Vagina (tissue), 2 donors: Measurements from ENCODE around the gene CCDC141. TPM values are rescaled to one million over a fixed set of nuclear protein-coding genes. Genes with fewer than 3 reads are reported as not detected.

ENCODE experiments used
- DNase-seq, 2 donors: peaks; one replicate each; pipeline ENCODE4 v3.0.0-alpha.2; 2017; ENCODE audit errors: extremely low spot score in 2 of 2
- H3K27ac ChIP-seq: fragments of 200-600 bp; sonication (generic); one replicate; pipeline ENCODE4 v1.5.1; 2019
- H3K27me3 ChIP-seq: fragments of 200-600 bp; sonication (generic); one replicate; pipeline ENCODE4 v1.5.1; 2019
- H3K36me3 ChIP-seq, 2 donors: fragments of 200-600 bp; sonication (generic); one replicate each; pipeline ENCODE4 v1.5.1; 2017 to 2019
- H3K4me1 ChIP-seq: fragments of 200-600 bp; sonication (generic); one replicate; pipeline ENCODE4 v1.5.1; 2019
- H3K4me3 ChIP-seq, 2 donors: fragments of 200-600 bp; sonication (generic); 1 replicate in 1 of 2; 2 replicates in 1 of 2; pipeline ENCODE4 v1.5.1; 2016 to 2019
- H3K9me3 ChIP-seq: fragments of 200-600 bp; sonication (generic); one replicate; pipeline ENCODE4 v1.5.1; 2019
- POLR2A ChIP-seq, 2 donors: fragments of 450-650 bp; IDR thresholded peaks; one replicate each; pipeline ENCODE4 v1.6.1; 2017; ENCODE audit warnings: antibody characterized with exemption in 2 of 2, mild to moderate bottlenecking in 2 of 2, moderate library complexity in 2 of 2
- POLR2AphosphoS5 ChIP-seq, 2 donors: sonication (generic); formaldehyde crosslinking; IDR thresholded peaks; one replicate each; pipeline ENCODE4 v1.9.0; 2017; ENCODE audit warnings: antibody characterized with exemption in 2 of 2, mild to moderate bottlenecking in 2 of 2, low read depth in 1 of 2; ENCODE audit not compliant: insufficient read depth in 1 of 2
- intact Hi-C: fragments of 100-400 bp; cut with DNase I; formaldehyde crosslinking; loops from one replicate; pipeline ENCODE4 v1.15.1; 2023
- total RNA-seq: library from RNA; depleted of rRNA; stranded (reverse); fragments of >200 nt; gene quantifications from one replicate; pipeline ENCODE4 v1.2.3, GENCODE V29; 2016
- TF ChIP-seq, protein P1 (sequence below), 3 experiments: fragments of 450-650 bp in 2 of 3; fragments of 200-600 bp in 1 of 3; sonication (generic) in 1 of 3; IDR thresholded peaks; one replicate each; pipeline ENCODE4 v1.5.1; 2017 to 2019; ENCODE audit warnings: antibody characterized with exemption in 3 of 3, mild to moderate bottlenecking in 2 of 3, moderate library complexity in 2 of 3

CCDC141 gene
- total RNA-seq, 1 donor from 2014 or later, result 2.0 TPM

DNA sequence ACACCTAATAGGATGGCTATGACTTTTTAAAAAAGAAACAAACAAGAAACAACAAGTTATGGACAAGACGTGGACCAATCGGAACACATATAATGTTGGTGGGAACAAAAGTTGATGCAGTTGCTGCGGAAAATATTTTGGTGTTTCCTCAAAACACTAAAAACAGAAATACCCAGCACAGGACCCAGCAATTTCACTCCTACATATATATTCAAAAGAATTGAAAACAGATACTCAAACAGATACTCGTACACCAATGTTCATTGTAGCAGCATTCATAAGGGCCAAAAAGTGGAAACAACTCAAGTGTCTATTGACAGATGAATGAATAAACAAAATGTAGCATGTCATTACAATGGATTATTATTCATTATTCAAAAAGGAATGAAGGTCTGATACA is 12.1 kb downstream of the CCDC141 start:
- no peaks in the 10 kb centered on the region for H3K36me3 ChIP-seq
- no peak overlapping the region for H3K27ac ChIP-seq
- intact Hi-C loops, result no loop called here
- no peaks in the 10 kb centered on the region for H3K9me3 ChIP-seq
- H3K4me1 ChIP-seq, result no peaks in the 10 kb centered on the region
- H3K4me3 ChIP-seq, result no peak overlapping the region
- TF ChIP-seq POLR2AphosphoS5 (IDR thresholded peaks at IDR 0.05; ENCODE audit: insufficient read depth in 1 of 2, low read depth in 1 of 2) (no peak), POLR2A (IDR thresholded peaks at IDR 0.05) (no peak)
- TF ChIP-seq, protein P1, sequence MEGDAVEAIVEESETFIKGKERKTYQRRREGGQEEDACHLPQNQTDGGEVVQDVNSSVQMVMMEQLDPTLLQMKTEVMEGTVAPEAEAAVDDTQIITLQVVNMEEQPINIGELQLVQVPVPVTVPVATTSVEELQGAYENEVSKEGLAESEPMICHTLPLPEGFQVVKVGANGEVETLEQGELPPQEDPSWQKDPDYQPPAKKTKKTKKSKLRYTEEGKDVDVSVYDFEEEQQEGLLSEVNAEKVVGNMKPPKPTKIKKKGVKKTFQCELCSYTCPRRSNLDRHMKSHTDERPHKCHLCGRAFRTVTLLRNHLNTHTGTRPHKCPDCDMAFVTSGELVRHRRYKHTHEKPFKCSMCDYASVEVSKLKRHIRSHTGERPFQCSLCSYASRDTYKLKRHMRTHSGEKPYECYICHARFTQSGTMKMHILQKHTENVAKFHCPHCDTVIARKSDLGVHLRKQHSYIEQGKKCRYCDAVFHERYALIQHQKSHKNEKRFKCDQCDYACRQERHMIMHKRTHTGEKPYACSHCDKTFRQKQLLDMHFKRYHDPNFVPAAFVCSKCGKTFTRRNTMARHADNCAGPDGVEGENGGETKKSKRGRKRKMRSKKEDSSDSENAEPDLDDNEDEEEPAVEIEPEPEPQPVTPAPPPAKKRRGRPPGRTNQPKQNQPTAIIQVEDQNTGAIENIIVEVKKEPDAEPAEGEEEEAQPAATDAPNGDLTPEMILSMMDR (IDR thresholded peaks at IDR 0.05), result no peak
- no peaks in the 10 kb centered on the region for H3K27me3 ChIP-seq
- no peak for DNase-seq

DNA sequence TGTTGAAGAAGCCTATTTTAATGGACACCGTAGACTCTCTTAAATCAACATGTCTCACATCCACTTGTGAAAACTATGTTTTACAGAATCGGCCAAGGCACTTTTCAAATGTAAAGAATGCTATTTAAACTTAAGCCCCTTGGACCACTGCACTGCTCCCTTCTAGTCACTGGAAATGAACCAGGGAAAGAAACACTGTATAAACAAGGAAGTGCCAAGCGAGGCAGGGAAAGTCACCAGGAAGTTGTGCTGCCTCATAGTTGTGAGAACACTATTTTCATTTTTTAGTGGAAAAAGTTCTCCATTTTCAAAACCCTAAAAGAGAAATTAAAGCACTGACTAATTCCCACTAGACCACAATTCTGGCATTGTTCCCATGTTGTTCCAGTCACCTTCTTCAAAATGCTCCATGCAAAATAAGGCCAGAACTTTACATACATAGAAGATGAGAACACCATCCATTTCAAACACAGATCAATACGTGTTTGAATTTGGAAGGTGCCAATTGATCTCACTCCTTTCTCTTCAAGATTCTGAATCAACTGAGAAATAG is 13.5 kb downstream of the CCDC141 start:
- Histone ChIP-seq H3K27ac (no peak overlapping the region), H3K27me3 (no peaks in the 10 kb centered on the region), H3K36me3 (no peaks in the 10 kb centered on the region), H3K4me1 (no peaks in the 10 kb centered on the region), H3K4me3 (no peak overlapping the region), H3K9me3 (no peaks in the 10 kb centered on the region)
- intact Hi-C loops, result no loop called here
- no peak for TF ChIP-seq POLR2AphosphoS5 (IDR thresholded peaks at IDR 0.05; ENCODE audit: insufficient read depth in 1 of 2, low read depth in 1 of 2)
- no peak for TF ChIP-seq POLR2A (IDR thresholded peaks at IDR 0.05)
- TF ChIP-seq, protein P1 (IDR thresholded peaks at IDR 0.05), result no peak
- no peak for DNase-seq

GRCh38 chr2:179031731-179032408 is 18.1 kb downstream of the CCDC141 start:
- intact Hi-C loops, result no loop called here
- no peaks in the 10 kb centered on the region for H3K4me1 ChIP-seq
- TF ChIP-seq, protein P1 (IDR thresholded peaks at IDR 0.05), result no peak
- no peak for TF ChIP-seq POLR2A (IDR thresholded peaks at IDR 0.05)
- no peak for TF ChIP-seq POLR2AphosphoS5 (IDR thresholded peaks at IDR 0.05; ENCODE audit: insufficient read depth in 1 of 2, low read depth in 1 of 2)
- no peaks in the 10 kb centered on the region for H3K27me3 ChIP-seq
- no peaks in the 10 kb centered on the region for H3K9me3 ChIP-seq
- H3K4me3 ChIP-seq, result no peak overlapping the region
- no peak for DNase-seq
- H3K36me3 ChIP-seq, result no peaks in the 10 kb centered on the region
- no peak overlapping the region for H3K27ac ChIP-seq

GRCh38 chr2:179024445-179024844 is 25.5 kb downstream of the CCDC141 start:
- H3K4me3 ChIP-seq, result no peak overlapping the region
- no peaks in the 10 kb centered on the region for H3K36me3 ChIP-seq
- no peak for TF ChIP-seq POLR2A (IDR thresholded peaks at IDR 0.05)
- no peak for TF ChIP-seq POLR2AphosphoS5 (IDR thresholded peaks at IDR 0.05; ENCODE audit: insufficient read depth in 1 of 2, low read depth in 1 of 2)
- TF ChIP-seq, protein P1 (IDR thresholded peaks at IDR 0.05), result no peak
- no peaks in the 10 kb centered on the region for H3K4me1 ChIP-seq
- H3K27me3 ChIP-seq, result no peaks in the 10 kb centered on the region
- intact Hi-C loops, result no loop called here
- no peak for DNase-seq
- H3K9me3 ChIP-seq, result no peaks in the 10 kb centered on the region
- no peak overlapping the region for H3K27ac ChIP-seq

DNA sequence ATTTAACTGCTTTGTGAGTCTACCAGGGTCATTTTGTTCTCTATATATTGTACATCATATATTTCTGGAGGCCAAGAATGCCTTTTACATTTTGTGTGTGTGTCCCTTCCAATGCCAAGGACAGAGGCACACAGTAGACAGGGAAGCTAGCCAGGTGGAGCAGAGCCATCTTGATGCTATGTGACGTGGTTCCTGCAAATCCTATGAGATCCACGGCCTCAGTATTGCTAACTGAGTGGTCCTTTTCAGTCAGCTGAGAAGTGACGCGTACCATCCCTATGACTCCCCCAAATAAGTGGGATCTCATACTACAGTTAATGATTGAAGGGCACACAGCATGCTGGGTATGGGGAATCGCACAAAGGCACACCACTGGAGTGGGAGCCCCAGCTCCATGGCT is 27.3 kb downstream of the CCDC141 start:
- no peaks in the 10 kb centered on the region for H3K36me3 ChIP-seq
- no peak overlapping the region for H3K4me3 ChIP-seq
- H3K4me1 ChIP-seq, result no peaks in the 10 kb centered on the region
- no peaks in the 10 kb centered on the region for H3K27me3 ChIP-seq
- no peak for DNase-seq
- H3K9me3 ChIP-seq, result no peaks in the 10 kb centered on the region
- no peak overlapping the region for H3K27ac ChIP-seq
- intact Hi-C loops, result no loop called here
- TF ChIP-seq, protein P1 (IDR thresholded peaks at IDR 0.05), result no peak
- no peak for TF ChIP-seq POLR2A (IDR thresholded peaks at IDR 0.05)
- no peak for TF ChIP-seq POLR2AphosphoS5 (IDR thresholded peaks at IDR 0.05; ENCODE audit: insufficient read depth in 1 of 2, low read depth in 1 of 2)
